BJ (cell line): ENCODE results near the gene DPYD. TPM values are rescaled to one million over a fixed set of nuclear protein-coding genes. Genes with fewer than 3 reads are reported as not detected.
A peak's percentile ranks its signal among the peaks of the same experiment; 100 is the strongest.

Source experiments
- CTCF ChIA-PET: fragments of 350-600 bp; formaldehyde crosslinking; extraction: SDS; loops from one replicate; lab custom pipeline; 2021; ENCODE audit warnings: antibody characterized with exemption, inconsistent platforms; lab: Yijun Ruan, JAX
- POLR2A ChIA-PET: fragments of 300-600 bp; sonication (Branson Sonifier 250); formaldehyde crosslinking; extraction: SDS; loops from one replicate; lab custom pipeline; 2021; ENCODE audit warnings: antibody characterized with exemption; lab: Charles Lee
- DNase-seq: peaks from one replicate; pipeline ENCODE4 v3.0.0-alpha.2; 2011; ENCODE audit warnings: low read depth
- H3K27me3 ChIP-seq: 2 replicates; pipeline ENCODE4 v1.6.0; 2011; ENCODE audit warnings: low read length; ENCODE audit not compliant: control insufficient read depth, insufficient read depth
- H3K36me3 ChIP-seq: 2 replicates; pipeline ENCODE4 v1.5.1; 2011; ENCODE audit warnings: low read length; ENCODE audit not compliant: control insufficient read depth, insufficient read depth
- H3K4me3 ChIP-seq: 2 replicates; pipeline ENCODE4 v1.5.1; 2011; ENCODE audit warnings: low read depth, mild to moderate bottlenecking, control low read depth, low read length
- CTCF ChIP-seq: IDR thresholded peaks from 2 replicates; pipeline ENCODE4 v1.5.1; 2011; ENCODE audit warnings: low read depth, mild to moderate bottlenecking, control low read depth, inconsistent platforms, low read length, moderate library complexity; ENCODE audit not compliant: insufficient read depth
- polyA plus RNA-seq: library from polyadenylated mRNA; depleted of rRNA; stranded (reverse); fragments of >200 nt; gene quantifications from 2 replicates; pipeline ENCODE4 v1.2.3, GENCODE V29; 2011

Gene DPYD
- polyA plus RNA-seq, 1 experiment: 13.1 TPM

- DNase-seq: peak; percentile 39
- TF ChIP-seq CTCF: no peak
- POLR2A ChIA-PET: interaction anchor here (0.8 kb wide), 1 partner anchor 669 kb away, joined by 3 read pairs; no protein-coding TSS in a partner anchor
- H3K4me3 ChIP-seq: no peak overlapping the region
- CTCF ChIA-PET: no interaction called here
- no peaks in the 10 kb centered on the region for H3K27me3 ChIP-seq
- no peaks in the 10 kb centered on the region for H3K36me3 ChIP-seq
Observed at GRCh38 chr1:97252076-97252475, 668.8 kb downstream of the DPYD start.

- Histone ChIP-seq H3K4me3 (no peak overlapping the region), H3K27me3 (no peaks in the 10 kb centered on the region), H3K36me3 (no peaks in the 10 kb centered on the region)
- TF ChIP-seq CTCF: no peak
- no peak for DNase-seq
- POLR2A ChIA-PET: no interaction called here
- CTCF ChIA-PET: interaction anchor here (0.7 to 1.1 kb wide), 2 partner anchors 51 to 278 kb away, joined by 3 to 5 read pairs; no protein-coding TSS in a partner anchor
Observed at GRCh38 chr1:97247196-97247595, 673.6 kb downstream of the DPYD start.

- H3K4me3 ChIP-seq: no peak overlapping the region
- DNase-seq: no peak
- no peaks in the 10 kb centered on the region for H3K27me3 ChIP-seq
- CTCF ChIA-PET: no interaction called here
- H3K36me3 ChIP-seq: no peaks in the 10 kb centered on the region
- no peak for TF ChIP-seq CTCF
- POLR2A ChIA-PET: no interaction called here
Observed at GRCh38 chr1:97245682-97246081, 675.2 kb downstream of the DPYD start.

GRCh38 chr1:97245026-97245425, 675.8 kb downstream of the DPYD start:
- Histone ChIP-seq H3K4me3 (no peak overlapping the region), H3K36me3 (no peaks in the 10 kb centered on the region), H3K27me3 (no peaks in the 10 kb centered on the region)
- TF ChIP-seq CTCF: 0 out of 2 replicates have a peak, but pooled peaks have one; percentile 12
- no peak for DNase-seq
- ChIA-PET CTCF (interaction anchor here (1.1 to 2.0 kb wide), 6 partner anchors 16 to 543 kb away, joined by 3 to 14 read pairs (median 4); no protein-coding TSS in a partner anchor), POLR2A (no interaction called here)

- Histone ChIP-seq H3K27me3 (no peaks in the 10 kb centered on the region), H3K36me3 (no peaks in the 10 kb centered on the region), H3K4me3 (no peak overlapping the region)
- POLR2A ChIA-PET: no interaction called here
- peak; percentile 50 for TF ChIP-seq CTCF
- DNase-seq: no peak
- CTCF ChIA-PET: interaction anchor here (0.6 to 2.0 kb wide), 17 partner anchors 10 to 810 kb away, joined by 3 to 14 read pairs (median 3); no protein-coding TSS in a partner anchor
Observed at GRCh38 chr1:97243973-97244560, 676.8 kb downstream of the DPYD start.
